ENCODE results near the gene P3H1. TPM values are rescaled to one million over a fixed set of nuclear protein-coding genes. Genes with fewer than 3 reads are reported as not detected.
A peak's percentile ranks its signal among the peaks of the same experiment; 100 is the strongest.
"Not testable (repeated sequence)": the region's sequence is repeated elsewhere in the genome, so short reads cannot be mapped to it uniquely, and the experiment has no call there.

P3H1 gene
- total RNA-seq: 22.3 TPM
- long read RNA-seq, transcript P3H1-207 (14 exons, 2,726 nt): minor isoform, 9 of 66 reads
- long read RNA-seq, transcript P3H1-202 (15 exons, 2,585 nt): major isoform, 39 of 66 reads
- long read RNA-seq, partial matches to known transcripts: 4 of 66 reads
- long read RNA-seq, other reads (novel, unspliced or antisense): 11 of 66 reads

GRCh38 chr1:42766741-42767509 is at the start of gene P3H1, which contains the start of gene C1orf50:
TSS of gene P3H1 (minus strand) at chr1:42767028. CDS start at chr1:42766971, 57 bp downstream.
TSS of gene C1orf50 (plus strand) at chr1:42767249. CDS start at chr1:42767312, 63 bp downstream.
- Histone ChIP-seq H3K27me3 (no peaks in the 10 kb centered on the region), H3K27ac (peak within 1 kb of the TSS; percentile 94), H3K4me1 (peaks cover 28% of the 10 kb centered on the region), H3K9me3 (no peaks in the 10 kb centered on the region), H3K4me3 (peak within 1 kb of the TSS; percentile 88), H3K36me3 (peaks cover 4% of the 10 kb centered on the region)
- intact Hi-C loops (cut with DNase I): no loop called here
- no peak for TF ChIP-seq CTCF (IDR thresholded peaks at IDR 0.05)
- ATAC-seq (peak; percentile 98), DNase-seq (peak; percentile 100)

- peak overlapping the region; percentile 76 for H3K4me3 ChIP-seq
- peak overlapping the region; percentile 97 for H3K27ac ChIP-seq
- DNase-seq (no peak), ATAC-seq (no peak)
- H3K27me3 ChIP-seq: no peaks in the 10 kb centered on the region
- H3K36me3 ChIP-seq: no peaks in the 10 kb centered on the region
- intact Hi-C loops (cut with DNase I): no loop called here
- H3K4me1 ChIP-seq: peaks cover 22% of the 10 kb centered on the region
- TF ChIP-seq CTCF (IDR thresholded peaks at IDR 0.05): no peak
- no peaks in the 10 kb centered on the region for H3K9me3 ChIP-seq
Measured at GRCh38 chr1:42815941-42816584, 49.2 kb upstream of the P3H1 start.

GRCh38 chr1:42814815-42815214 is 48.0 kb upstream of the P3H1 start:
- H3K36me3 ChIP-seq; intact Hi-C loops (cut with DNase I); H3K9me3 ChIP-seq; DNase-seq; H3K27me3 ChIP-seq; H3K27ac ChIP-seq; ATAC-seq; H3K4me3 ChIP-seq: not testable (repeated sequence)
- peaks cover 22% of the 10 kb centered on the region for H3K4me1 ChIP-seq

GRCh38 chr1:42807056-42807668 is 40.3 kb upstream of the P3H1 start:
- intact Hi-C loops (cut with DNase I): no loop called here
- TF ChIP-seq CTCF (IDR thresholded peaks at IDR 0.05): no peak
- Histone ChIP-seq H3K27ac (no peak overlapping the region), H3K4me3 (no peak overlapping the region), H3K36me3 (peaks cover 9% of the 10 kb centered on the region), H3K27me3 (no peaks in the 10 kb centered on the region), H3K4me1 (no peaks in the 10 kb centered on the region), H3K9me3 (no peaks in the 10 kb centered on the region)
- DNase-seq (no peak), ATAC-seq (no peak)

GRCh38 chr1:42806593-42806992 is 39.8 kb upstream of the P3H1 start:
- H3K4me3 ChIP-seq: no peak overlapping the region
- peaks cover 9% of the 10 kb centered on the region for H3K36me3 ChIP-seq
- TF ChIP-seq CTCF (IDR thresholded peaks at IDR 0.05): no peak
- DNase-seq (no peak), ATAC-seq (no peak)
- intact Hi-C loops (cut with DNase I): no loop called here
- H3K9me3 ChIP-seq: no peaks in the 10 kb centered on the region
- H3K4me1 ChIP-seq: no peaks in the 10 kb centered on the region
- no peak overlapping the region for H3K27ac ChIP-seq
- no peaks in the 10 kb centered on the region for H3K27me3 ChIP-seq
